H1 (cell line): ENCODE measurements around the gene MAN2A1. TPM values are rescaled to one million over a fixed set of nuclear protein-coding genes. Genes with fewer than 3 reads are reported as not detected.

Source experiments
- CTCF ChIA-PET: fragments of 300-600 bp; sonication (Branson Sonifier 250); formaldehyde crosslinking; loops from one replicate; lab custom pipeline; 2021; ENCODE audit not compliant: partially characterized antibody; lab: Charles Lee
- POLR2A ChIA-PET: fragments of 300-600 bp; sonication (Branson Sonifier 250); formaldehyde crosslinking; loops from one replicate; lab custom pipeline; 2021; ENCODE audit warnings: inconsistent platforms; ENCODE audit not compliant: partially characterized antibody; lab: Charles Lee
- DNase-seq, 2 experiments: peaks; one replicate each; pipeline versions ENCODE4 v3.0.0 to v3.0.0-alpha.2; 2010 to 2022; ENCODE audit warnings: low spot score in 2 of 2, low read depth in 1 of 2, mixed read lengths in 1 of 2
- FAIRE-seq: peaks from 2 replicates; lab custom pipeline; 2011; peaks lifted over from hg19 to GRCh38; lab: Jason Lieb, UNC
- H2AFZ ChIP-seq: 2 replicates; pipeline ENCODE4 v1.8.1; 2012; ENCODE audit warnings: low read length, inconsistent platforms
- H2AK5ac ChIP-seq: 2 replicates; pipeline ENCODE4 v1.6.1; 2013; ENCODE audit warnings: low read depth, low read length
- H2BK120ac ChIP-seq: replicated peaks from 2 replicates; pipeline ENCODE3; 2013; ENCODE audit warnings: low read depth, low read length, inconsistent platforms
- H2BK12ac ChIP-seq: 2 replicates; pipeline ENCODE4 v1.6.1; 2013; ENCODE audit warnings: low read depth, low read length
- H2BK15ac ChIP-seq: 2 replicates; pipeline ENCODE4 v1.6.1; 2013; ENCODE audit warnings: low read length
- H2BK20ac ChIP-seq: 2 replicates; pipeline ENCODE4 v1.6.1; 2013; ENCODE audit warnings: low read length
- H2BK5ac ChIP-seq: 2 replicates; pipeline ENCODE4 v1.6.1; 2013; ENCODE audit warnings: low read depth, low read length
- H3K14ac ChIP-seq: 2 replicates; pipeline ENCODE4 v1.6.1; 2013; ENCODE audit warnings: inconsistent platforms; ENCODE audit not compliant: insufficient read length
- H3K18ac ChIP-seq: 2 replicates; pipeline ENCODE4 v1.6.1; 2013; ENCODE audit warnings: low read length; ENCODE audit errors: extremely low read depth
- H3K23ac ChIP-seq: 2 replicates; pipeline ENCODE4 v1.6.1; 2013; ENCODE audit warnings: inconsistent platforms; ENCODE audit not compliant: insufficient read length
- H3K23me2 ChIP-seq: 2 replicates; pipeline ENCODE4 v1.6.1; 2013; ENCODE audit warnings: low read depth, low read length
- H3K27ac ChIP-seq: 2 replicates; pipeline ENCODE4 v1.6.1; 2011; ENCODE audit warnings: low read depth, low read length, inconsistent platforms
- H3K27me3 ChIP-seq, 4 experiments: replicated peaks in 1 of 4; 1 replicate in 1 of 4; 2 replicates in 3 of 4; pipeline versions ENCODE4 v1.6.1 to v1.8.1; 2011 to 2013; ENCODE audit warnings: low read length in 3 of 4, mild to moderate bottlenecking in 3 of 4, inconsistent platforms in 2 of 4, mixed read lengths in 2 of 4, moderate library complexity in 1 of 4; ENCODE audit not compliant: control insufficient read depth in 3 of 4, insufficient read depth in 3 of 4; ENCODE audit errors: extremely low read depth in 1 of 4
- H3K36me3 ChIP-seq, 4 experiments: 2 replicates each; pipeline versions ENCODE4 v1.6.1 to v1.8.1; 2011 to 2013; ENCODE audit warnings: mild to moderate bottlenecking in 4 of 4, low read length in 3 of 4, moderate library complexity in 2 of 4, control low read depth in 1 of 4, inconsistent platforms in 1 of 4; ENCODE audit not compliant: insufficient read depth in 4 of 4, control insufficient read depth in 2 of 4
- H3K4ac ChIP-seq: replicated peaks from 2 replicates; pipeline ENCODE3; 2013; ENCODE audit warnings: low read length, low read depth, mixed read lengths, inconsistent platforms; ENCODE audit not compliant: insufficient read length
- H3K4me1 ChIP-seq, 4 experiments: replicated peaks in 1 of 4; 1 replicate in 1 of 4; 2 replicates in 3 of 4; pipeline versions ENCODE4 v1.6.1 to v1.8.1; 2011 to 2013; ENCODE audit warnings: low read length in 3 of 4, inconsistent platforms in 2 of 4, mixed read lengths in 1 of 4; ENCODE audit not compliant: insufficient read depth in 4 of 4, control insufficient read depth in 3 of 4
- H3K4me2 ChIP-seq, 2 experiments: 2 replicates each; pipeline versions ENCODE4 v1.6.1 to v1.8.1; 2011 to 2013; ENCODE audit warnings: low read depth in 2 of 2, low read length in 2 of 2, control low read depth in 1 of 2, inconsistent platforms in 1 of 2, mild to moderate bottlenecking in 1 of 2; ENCODE audit not compliant: insufficient read depth in 1 of 2
- H3K4me3 ChIP-seq, 4 experiments: fragments of 200-600, 300-600 bp in 1 of 4; sonication (generic), shearing (Covaris generic), sonication (Bioruptor Twin) in 1 of 4; 2 replicates each; pipeline versions ENCODE4 v1.5.1 to v1.8.1; 2011 to 2016; ENCODE audit warnings: low read length in 4 of 4, low read depth in 3 of 4, control low read depth in 2 of 4, inconsistent platforms in 2 of 4, mild to moderate bottlenecking in 2 of 4, mixed read lengths in 1 of 4, moderate library complexity in 1 of 4; ENCODE audit not compliant: insufficient read depth in 2 of 4; ENCODE audit errors: extremely low read depth in 1 of 4
- H3K56ac ChIP-seq: replicated peaks from 2 replicates; pipeline ENCODE3; 2013; ENCODE audit warnings: low read depth, mild to moderate bottlenecking, mixed read lengths, low read length, inconsistent platforms; ENCODE audit not compliant: insufficient read length
- H3K79me1 ChIP-seq: 2 replicates; pipeline ENCODE4 v1.6.1; 2013; ENCODE audit warnings: low read depth, low read length, control low read depth
- H3K79me2 ChIP-seq, 2 experiments: 2 replicates each; pipeline versions ENCODE4 v1.6.1 to v1.8.1; 2012 to 2013; ENCODE audit warnings: low read length in 2 of 2, mild to moderate bottlenecking in 2 of 2, inconsistent platforms in 1 of 2; ENCODE audit not compliant: insufficient read depth in 2 of 2, control insufficient read depth in 1 of 2
- H3K9ac ChIP-seq, 4 experiments: replicated peaks in 1 of 4; 1 replicate in 1 of 4; 2 replicates in 3 of 4; pipeline versions ENCODE4 v1.6.1 to v1.8.1; 2011 to 2013; ENCODE audit warnings: low read depth in 3 of 4, low read length in 3 of 4, control low read depth in 2 of 4, mild to moderate bottlenecking in 2 of 4, moderate library complexity in 2 of 4, inconsistent platforms in 1 of 4; ENCODE audit errors: extremely low read depth in 1 of 4
- H3K9me3 ChIP-seq, 2 experiments: 2 replicates each; pipeline versions ENCODE4 v1.6.1 to v1.8.1; 2012 to 2013; ENCODE audit warnings: mild to moderate bottlenecking in 2 of 2, moderate library complexity in 2 of 2, control low read depth in 1 of 2, inconsistent platforms in 1 of 2, low read depth in 1 of 2, low read length in 1 of 2, mixed read lengths in 1 of 2; ENCODE audit not compliant: insufficient read depth in 2 of 2
- H4K20me1 ChIP-seq, 2 experiments: replicated peaks in 1 of 2; 2 replicates each; pipeline versions ENCODE3 to v1.8.1; 2011 to 2013; ENCODE audit warnings: inconsistent platforms in 2 of 2, low read length in 2 of 2, mild to moderate bottlenecking in 1 of 2; ENCODE audit not compliant: insufficient read depth in 2 of 2, control insufficient read depth in 1 of 2
- H4K5ac ChIP-seq: 2 replicates; pipeline ENCODE4 v1.6.1; 2013; ENCODE audit warnings: low read length, low read depth, mixed read lengths, inconsistent platforms; ENCODE audit not compliant: insufficient read length
- H4K8ac ChIP-seq: 2 replicates; pipeline ENCODE4 v1.8.0; 2013; ENCODE audit warnings: mild to moderate bottlenecking, moderate library complexity, low read length, inconsistent platforms; ENCODE audit not compliant: insufficient read depth; ENCODE audit errors: extremely low read depth
- H4K91ac ChIP-seq: replicated peaks from 2 replicates; pipeline ENCODE3; 2013; ENCODE audit warnings: low read length, mixed read lengths, inconsistent platforms; ENCODE audit not compliant: insufficient read length
- SP2 ChIP-seq: IDR thresholded peaks from 2 replicates; pipeline ENCODE4 v1.6.1; 2012; ENCODE audit warnings: mild to moderate bottlenecking, low read length, inconsistent platforms
- WGBS, 2 experiments: shearing (Covaris generic) in 1 of 2; methylation state at CpG; one replicate each; pipeline versions ENCODE4 v1.1.6 to v1.1.7; 2013 to 2015; ENCODE audit warnings: low lambda C conversion rate in 2 of 2, mixed read lengths in 2 of 2, inconsistent platforms in 1 of 2, low coverage in 1 of 2, missing lambda C conversion rate in 1 of 2; ENCODE audit not compliant: insufficient replicate concordance in 2 of 2, insufficient coverage in 1 of 2, insufficient read length in 1 of 2; ENCODE audit errors: extremely low coverage in 1 of 2, missing lambda C conversion rate in 1 of 2; 5-methylcytosine and 5-hydroxymethylcytosine counted together
- polyA plus RNA-seq, 7 experiments: library from polyadenylated mRNA; depleted of rRNA in 3 of 7; stranded (reverse) in 5 of 7; unstranded in 2 of 7; fragments of >200 nt in 5 of 7; fragments of 200-250 nt in 2 of 7; gene quantifications; 1 replicate in 5 of 7; 2 replicates in 1 of 7; 4 replicates in 1 of 7; pipeline versions ENCODE4 v1.2.1 to v1.2.3, GENCODE V29; 2011 to 2013; ENCODE audit warnings: missing spikeins in 2 of 7, mixed read lengths in 2 of 7
- total RNA-seq: library from RNA; stranded (reverse); fragmentation: NEBNext Ultra II Directional; extraction: Animal tissue kit (Norgen Biotek cat#: 25700); gene quantifications from 2 replicates; pipeline ENCODE4 v1.2.1, GENCODE V29; 2021

Gene MAN2A1
- total and polyA plus RNA-seq, 2 of the 8 experiments (the other 6 are each of a cell fraction or from before 2014, with no cell fraction given): 29.1 to 102 TPM

DNA sequence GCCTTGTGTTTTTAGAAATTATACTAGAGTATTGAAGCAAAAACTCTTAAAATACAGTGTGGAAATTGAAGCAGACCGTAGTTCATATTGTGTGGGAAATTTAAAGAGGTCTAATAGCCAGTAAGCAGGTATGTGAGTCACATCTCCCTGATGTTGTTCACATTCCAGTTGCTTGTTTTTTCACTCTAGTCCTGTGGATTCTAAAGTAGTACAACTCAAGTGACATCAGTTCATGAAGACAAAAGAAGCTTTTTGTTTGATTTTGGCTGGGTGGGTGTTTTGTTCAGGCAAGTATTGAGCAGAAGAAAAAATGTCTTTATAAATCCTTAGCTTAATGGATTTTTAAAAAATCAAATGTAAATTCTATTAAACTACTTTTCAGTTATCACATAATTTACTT, 216.2 kb downstream of the MAN2A1 start:
- Histone ChIP-seq H2BK12ac (no peak overlapping the region), H4K20me1 (no peaks in the 10 kb centered on the region), H3K79me2 (no peaks in the 10 kb centered on the region), H2BK15ac (no peak overlapping the region), H4K8ac (no peak overlapping the region), H2BK20ac (no peak overlapping the region), H3K56ac (no peak overlapping the region), H3K4me3 (no peak overlapping the region), H3K79me1 (no peaks in the 10 kb centered on the region), H3K27me3 (no peaks in the 10 kb centered on the region), H4K91ac (no peak overlapping the region), H4K5ac (no peak overlapping the region), H3K36me3 (no peaks in the 10 kb centered on the region), H3K4me2 (no peak overlapping the region), H2BK5ac (no peak overlapping the region), H2BK120ac (no peak overlapping the region), H3K9me3 (no peaks in the 10 kb centered on the region), H3K14ac (no peak overlapping the region), H3K23me2 (no peaks in the 10 kb centered on the region), H3K4me1 (peaks cover 0 to 1% (median 0%) of the 10 kb centered on the region in 4 experiments; a peak in 2 of 7 replicates), H3K23ac (no peak overlapping the region), H3K9ac (no peak overlapping the region), H2AFZ (no peak overlapping the region), H3K27ac (no peak overlapping the region), H2AK5ac (no peak overlapping the region), H3K4ac (no peak overlapping the region), H3K18ac (no peak overlapping the region)
- ChIA-PET CTCF (no interaction called here), POLR2A (no interaction called here)
- 88% methylated on average over 1 of the region's 1 CpG; no CpG with 5 or more reads in 1 of the 2 experiments for WGBS, 2 experiments
- DNase-seq: no peak
- no peak for TF ChIP-seq SP2
- no peak for FAIRE-seq
